Body of pancreas (tissue), 4 donors: Measurements from ENCODE around the gene UAP1L1. TPM values are rescaled to one million over a fixed set of nuclear protein-coding genes. Genes with fewer than 3 reads are reported as not detected.
"Not testable (repeated sequence)": the region's sequence is repeated elsewhere in the genome, so short reads cannot be mapped to it uniquely, and the experiment has no call there.

Experiments
- ATAC-seq: fragments of 150-250 bp; one replicate; pipeline ENCODE4 v1.9.1; 2016
- DNase-seq, 4 donors: peaks; one replicate each; pipeline ENCODE4 v3.0.0-alpha.2; 2019
- H3K27ac ChIP-seq, 4 donors: fragments of 200-600 bp; sonication (generic); 1 replicate in 3 of 4; 2 replicates in 1 of 4; pipeline versions ENCODE4 v1.5.1 to v1.6.1; 2016 to 2019; ENCODE audit warnings: mild to moderate bottlenecking in 1 of 4, mixed read lengths in 1 of 4, moderate library complexity in 1 of 4
- H3K27me3 ChIP-seq, 2 donors: fragments of 200-600 bp; sonication (generic); one replicate each; pipeline ENCODE4 v1.6.0; 2016; ENCODE audit warnings: mild to moderate bottlenecking in 1 of 2
- H3K36me3 ChIP-seq, 2 donors: fragments of 200-600 bp; sonication (generic); replicated peaks in 1 of 2; 2 replicates each; pipeline ENCODE4 v1.5.1; 2016; ENCODE audit warnings: low read depth in 2 of 2; ENCODE audit not compliant: insufficient read depth in 1 of 2
- H3K4me1 ChIP-seq: fragments of 200-600 bp; sonication (generic); one replicate; pipeline ENCODE4 v1.6.0; 2016
- H3K4me3 ChIP-seq, 2 donors: fragments of 200-600 bp; sonication (generic); 1 replicate in 1 of 2; 2 replicates in 1 of 2; pipeline ENCODE4 v1.5.1; 2016 to 2019
- H3K9me3 ChIP-seq, 3 donors: fragments of 200-600 bp; sonication (generic); 1 replicate in 2 of 3; 2 replicates in 1 of 3; pipeline ENCODE4 v1.5.1; 2016
- POLR2A ChIP-seq, 3 donors: fragments of 450-650 bp; IDR thresholded peaks; one replicate each; pipeline ENCODE4 v1.6.1; 2016; ENCODE audit warnings: antibody characterized with exemption in 3 of 3, mild to moderate bottlenecking in 2 of 3
- WGBS, 2 donors: methylation state at CpG; one replicate each; pipeline ENCODE4 v1.1.5; 2017; 5-methylcytosine and 5-hydroxymethylcytosine counted together
- intact Hi-C: fragments of 100-400 bp; cut with DNase I; formaldehyde crosslinking; loops from one replicate; pipeline ENCODE4 v1.15.1; 2023
- total RNA-seq, 2 donors: library from RNA; depleted of rRNA; stranded (reverse); fragments of >200 nt; gene quantifications; one replicate each; pipeline ENCODE4 v1.1.0, GENCODE V29; 2016
- TF ChIP-seq, protein P1 (sequence below), 7 experiments: fragments of 450-650 bp in 4 of 7; fragments of 200-600 bp in 3 of 7; sonication (generic) in 3 of 7; IDR thresholded peaks; one replicate each; pipeline ENCODE4 v1.5.1; 2016 to 2019; ENCODE audit warnings: antibody characterized with exemption in 7 of 7

The UAP1L1 gene
- total RNA-seq, 2 donors from 2014 or later = 7.8 to 8.2 TPM

DNA sequence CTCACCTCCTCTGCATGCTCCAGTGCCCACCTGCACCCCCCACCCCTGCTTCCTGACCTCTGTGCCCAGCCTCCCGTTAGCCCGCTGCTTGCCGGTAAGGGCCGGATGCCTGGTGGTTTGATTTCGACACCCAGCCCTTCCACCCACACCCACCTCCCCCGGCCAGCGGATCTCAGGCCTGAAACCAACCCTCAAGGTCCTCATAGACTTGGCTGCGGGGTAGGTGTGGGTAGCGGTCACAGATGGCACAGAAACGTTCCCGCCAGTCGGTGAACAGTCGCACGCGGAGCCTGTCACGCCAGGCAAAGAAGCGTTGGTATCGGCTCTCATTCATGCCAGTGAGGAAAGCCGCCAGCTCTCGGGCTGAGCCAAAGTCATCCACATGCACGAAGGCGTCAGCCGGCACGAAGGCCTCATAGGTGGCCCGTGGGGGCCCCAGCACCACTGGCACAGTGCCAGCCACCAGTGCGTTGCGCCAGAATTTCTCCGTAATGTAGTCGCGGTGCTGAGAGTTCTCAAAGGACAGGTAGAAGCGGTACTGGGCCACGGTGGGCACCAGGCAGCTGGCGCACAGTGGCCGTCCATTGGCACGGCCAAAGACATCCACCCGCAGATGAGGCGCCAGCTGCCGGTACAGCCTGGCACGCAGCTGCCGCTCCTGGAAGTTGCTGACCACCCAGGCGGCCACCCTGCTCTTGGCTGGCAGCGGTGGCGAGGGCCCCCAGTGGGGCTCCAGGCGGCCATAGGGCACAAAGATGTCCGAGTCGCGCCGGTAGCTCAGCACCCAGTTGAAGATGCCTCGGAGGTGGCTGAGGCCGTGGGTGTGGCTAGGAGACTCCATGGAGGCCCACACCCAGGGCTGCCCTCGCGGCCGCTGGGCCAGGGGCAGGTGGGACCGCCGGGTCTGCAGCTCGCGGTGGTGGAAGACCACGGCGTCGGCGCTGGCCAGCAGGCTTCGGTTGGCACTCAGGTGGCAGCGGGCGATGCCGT is 46.5 kb upstream of the UAP1L1 start:
- peaks cover 45% of the 10 kb centered on the region for H3K4me1 ChIP-seq
- no peak overlapping the region for H3K27ac ChIP-seq
- TF ChIP-seq, protein P1, sequence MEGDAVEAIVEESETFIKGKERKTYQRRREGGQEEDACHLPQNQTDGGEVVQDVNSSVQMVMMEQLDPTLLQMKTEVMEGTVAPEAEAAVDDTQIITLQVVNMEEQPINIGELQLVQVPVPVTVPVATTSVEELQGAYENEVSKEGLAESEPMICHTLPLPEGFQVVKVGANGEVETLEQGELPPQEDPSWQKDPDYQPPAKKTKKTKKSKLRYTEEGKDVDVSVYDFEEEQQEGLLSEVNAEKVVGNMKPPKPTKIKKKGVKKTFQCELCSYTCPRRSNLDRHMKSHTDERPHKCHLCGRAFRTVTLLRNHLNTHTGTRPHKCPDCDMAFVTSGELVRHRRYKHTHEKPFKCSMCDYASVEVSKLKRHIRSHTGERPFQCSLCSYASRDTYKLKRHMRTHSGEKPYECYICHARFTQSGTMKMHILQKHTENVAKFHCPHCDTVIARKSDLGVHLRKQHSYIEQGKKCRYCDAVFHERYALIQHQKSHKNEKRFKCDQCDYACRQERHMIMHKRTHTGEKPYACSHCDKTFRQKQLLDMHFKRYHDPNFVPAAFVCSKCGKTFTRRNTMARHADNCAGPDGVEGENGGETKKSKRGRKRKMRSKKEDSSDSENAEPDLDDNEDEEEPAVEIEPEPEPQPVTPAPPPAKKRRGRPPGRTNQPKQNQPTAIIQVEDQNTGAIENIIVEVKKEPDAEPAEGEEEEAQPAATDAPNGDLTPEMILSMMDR (IDR thresholded peaks at IDR 0.05) = no peak
- no peak for TF ChIP-seq POLR2A (IDR thresholded peaks at IDR 0.05)
- H3K27me3 ChIP-seq = no peaks in the 10 kb centered on the region
- ATAC-seq (no peak), DNase-seq (no peak)
- intact Hi-C loops = no loop called here
- no peaks in the 10 kb centered on the region for H3K9me3 ChIP-seq
- 84 to 88% methylated on average over 23 to 63 of the region's 65 CpGs for WGBS, 2 donors
- no peaks in the 10 kb centered on the region for H3K36me3 ChIP-seq
- H3K4me3 ChIP-seq = no peak overlapping the region

DNA sequence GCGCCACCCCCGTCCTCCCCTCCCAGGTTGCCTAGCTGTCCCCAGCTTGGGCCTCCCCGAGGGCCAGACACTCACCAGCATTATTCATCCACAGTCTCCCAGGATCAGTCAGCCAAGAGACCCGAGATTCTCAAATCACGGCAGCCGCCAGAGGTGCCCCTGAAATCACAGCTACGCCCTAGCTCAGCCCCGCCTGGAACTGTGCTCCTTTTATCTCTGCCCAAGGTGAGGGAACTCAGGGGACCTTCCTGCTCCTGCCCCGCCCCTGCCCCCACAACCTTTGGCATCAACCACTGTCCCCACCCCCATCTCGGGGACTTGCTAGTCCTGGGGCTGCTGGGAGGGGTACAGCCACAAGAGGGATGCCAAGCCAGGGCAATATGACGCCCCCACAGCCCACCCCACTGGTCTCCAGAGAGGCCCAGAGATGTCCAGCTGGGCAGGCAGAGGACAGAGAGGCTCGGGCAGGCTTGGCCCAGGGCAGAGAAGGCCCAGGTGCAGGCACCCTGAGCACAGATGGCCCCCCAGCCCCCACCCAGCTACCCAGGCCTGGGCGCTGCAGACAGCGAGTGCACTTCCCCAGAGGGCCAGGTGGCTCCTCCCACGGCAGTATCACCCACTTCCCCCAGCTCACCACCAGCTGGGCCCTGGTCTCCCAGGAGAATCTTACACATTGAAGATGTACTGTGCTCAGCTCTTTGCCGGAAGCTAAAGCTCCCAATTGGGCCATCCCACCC is 45.2 kb upstream of the UAP1L1 start, which contains the start of gene FUT7:
FUT7 (minus strand) TSS at position 185 of the 737 bp plus-strand sequence; CDS start at position 88, 97 bp downstream.
- DNase-seq = no peak
- H3K36me3 ChIP-seq = no peaks in the 10 kb centered on the region
- TF ChIP-seq POLR2A (IDR thresholded peaks at IDR 0.05) = no peak
- TF ChIP-seq, protein P1 (IDR thresholded peaks at IDR 0.05) = no peak
- H3K4me1 ChIP-seq = peaks cover 33% of the 10 kb centered on the region
- no peaks in the 10 kb centered on the region for H3K9me3 ChIP-seq
- intact Hi-C loops = no loop called here
- no peak within 1 kb of the TSS for H3K4me3 ChIP-seq
- H3K27ac ChIP-seq = peak within 1 kb of the TSS in 1 of 4 donors; percentile 58
- WGBS, 2 donors = 60 to 72% methylated on average over 5 to 16 of the region's 16 CpGs
- H3K27me3 ChIP-seq = no peaks in the 10 kb centered on the region
- ATAC-seq = no peak

DNA sequence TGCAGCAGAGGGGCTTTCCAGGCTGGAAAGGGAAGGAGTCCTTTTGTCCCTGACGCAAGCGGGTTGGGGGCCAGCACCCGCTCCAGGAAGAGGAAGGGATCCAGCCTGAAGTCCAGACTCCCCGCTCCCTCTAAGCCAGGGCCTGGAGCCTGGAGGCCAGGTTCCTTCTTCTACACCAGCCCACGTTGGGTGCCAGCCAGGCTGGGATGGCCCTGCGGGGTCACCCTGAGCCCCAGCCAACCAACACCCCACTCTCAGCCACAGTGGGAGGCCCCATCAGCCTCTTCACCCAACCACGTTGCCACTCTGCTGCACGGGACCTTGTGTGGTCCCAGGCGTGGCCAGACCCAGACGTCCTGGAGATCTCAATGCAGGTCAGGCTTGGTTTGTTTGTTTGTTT is 44.5 kb upstream of the UAP1L1 start:
- peak in 1 of 3 donors; percentile 23 for TF ChIP-seq POLR2A (IDR thresholded peaks at IDR 0.05)
- TF ChIP-seq, protein P1 (IDR thresholded peaks at IDR 0.05) = no peak
- intact Hi-C loops = no loop called here
- Histone ChIP-seq H3K27me3 (no peaks in the 10 kb centered on the region), H3K4me1 (peaks cover 27% of the 10 kb centered on the region), H3K9me3 (no peaks in the 10 kb centered on the region), H3K36me3 (no peaks in the 10 kb centered on the region), H3K27ac (peak overlapping the region in 1 of 4 donors; percentile 58), H3K4me3 (no peak overlapping the region)
- ATAC-seq (no peak), DNase-seq (peak in 2 of 4 donors; percentile 28 to 67)
- WGBS, 2 donors = 75 to 89% methylated on average over 6 to 10 of the region's 10 CpGs

DNA sequence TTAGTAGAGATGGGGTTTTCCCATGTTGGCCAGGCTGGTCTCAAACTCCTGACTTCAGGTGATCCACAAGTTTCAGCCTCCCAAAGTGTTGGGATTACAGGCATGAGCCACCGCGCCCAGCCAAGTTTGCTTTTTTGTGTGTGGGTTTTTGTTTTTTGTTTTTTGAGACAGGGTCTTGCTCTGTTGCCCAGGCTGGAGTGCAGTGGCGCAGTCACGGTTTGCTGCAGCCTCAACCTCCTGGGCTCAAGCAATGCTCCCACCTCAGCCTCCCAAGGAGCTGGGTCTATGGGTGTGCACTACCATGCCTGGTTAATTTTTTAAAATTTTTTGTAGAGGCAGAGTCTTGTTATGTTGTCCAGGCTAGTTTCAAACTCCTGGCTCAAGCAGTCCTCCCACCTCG is 43.8 kb upstream of the UAP1L1 start:
- ATAC-seq, H3K27ac ChIP-seq, H3K27me3 ChIP-seq, intact Hi-C loops, H3K4me3 ChIP-seq, DNase-seq, H3K36me3 ChIP-seq, H3K9me3 ChIP-seq: not testable (repeated sequence)
- 83 to 86% methylated on average over 5 of the region's 5 CpGs for WGBS, 2 donors
- H3K4me1 ChIP-seq = peaks cover 25% of the 10 kb centered on the region
